ENCODE measurements around the gene MRPL52. TPM values are rescaled to one million over a fixed set of nuclear protein-coding genes. Genes with fewer than 3 reads are reported as not detected.

MRPL52 gene
- total RNA-seq, 1 experiment from 2014 or later, result 180 TPM

DNA sequence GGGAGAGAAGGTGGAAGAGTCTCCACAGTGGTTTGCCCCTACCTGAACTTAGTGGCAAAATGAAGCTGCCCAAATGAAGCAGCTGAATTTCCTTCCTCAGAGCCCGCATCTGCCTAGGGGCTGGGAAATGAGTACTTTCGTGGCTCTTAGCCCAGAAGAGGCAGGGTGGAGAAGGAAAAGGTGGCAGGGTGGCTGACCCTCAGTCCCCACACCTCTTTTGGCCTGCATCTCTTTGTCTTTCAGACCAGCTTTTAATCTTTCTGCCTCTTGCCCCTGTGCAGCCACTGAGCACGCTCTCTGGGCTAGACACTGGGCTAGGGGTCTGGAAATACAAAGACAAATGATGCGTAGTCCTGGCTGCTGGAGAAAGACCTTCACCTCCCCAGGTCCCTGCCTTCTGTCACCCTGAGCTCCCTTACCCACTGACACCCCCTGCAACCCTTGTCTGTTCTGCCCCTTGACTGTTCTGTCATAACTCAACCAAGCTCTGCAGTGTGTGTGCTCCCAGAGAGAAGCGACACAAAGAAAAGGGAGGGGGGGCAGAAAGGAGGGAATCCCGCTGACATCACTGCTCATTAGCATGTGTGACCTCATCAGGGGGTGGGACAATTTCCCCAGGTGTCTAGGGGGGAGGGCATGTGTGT, 53.0 kb downstream of the MRPL52 start:
- CTCF ChIA-PET, result interaction anchor here (0.5 to 0.6 kb wide), 2 partner anchors 9 to 30 kb away, joined by 4 to 6 read pairs; no protein-coding TSS in a partner anchor
- TF ChIP-seq CTCF (conservative IDR thresholded peaks at IDR 0.05; ENCODE audit: low read depth, low read length) (no peak), EZH2 (IDR thresholded peaks at IDR 0.05; ENCODE audit: low read length, unreplicated experiment) (no peak), EZH2phosphoT487 (IDR thresholded peaks at IDR 0.05; ENCODE audit: borderline replicate concordance, low read length) (no peak)
- H3K4me1 ChIP-seq (ENCODE audit: insufficient read depth, low read length), result peaks cover 20% of the 10 kb centered on the region
- no peaks in the 10 kb centered on the region for H3F3A ChIP-seq (ENCODE audit: low read length, unreplicated experiment)
- POLR2A ChIA-PET (ENCODE audit: unreplicated experiment), result interaction anchor here (0.5 kb wide), 1 partner anchor 595 kb away, joined by 4 read pairs; no protein-coding TSS in a partner anchor
- no peaks in the 10 kb centered on the region for H4K20me1 ChIP-seq (ENCODE audit: low read length)
- peaks cover 2% of the 10 kb centered on the region for H3K79me2 ChIP-seq (ENCODE audit: low read length)
- H3K9me3 ChIP-seq (ENCODE audit: low read length), result no peaks in the 10 kb centered on the region
- ATAC-seq, result 0 out of 2 replicates have a peak, but pooled peaks have one; percentile 7
- no peak overlapping the region for H3K9ac ChIP-seq (ENCODE audit: low read length)
- no peak overlapping the region for H3K4me3 ChIP-seq (ENCODE audit: low read length)
- peak; percentile 39 for DNase-seq
- H3K27ac ChIP-seq (ENCODE audit: low read length), result no peak overlapping the region
- intact Hi-C loops (cut with micrococcal nuclease), result no loop called here
- peaks cover 2% of the 10 kb centered on the region; the same call in 1 of the 2 replicates for H3K36me3 ChIP-seq (ENCODE audit: low read depth, low read length)
- H3K9me2 ChIP-seq (replicated peaks; ENCODE audit: low read length), result no peaks in the 10 kb centered on the region
- no TSS peak for BruUV-seq (replicated peaks)
- H3K27me3 ChIP-seq (ENCODE audit: low read length), result no peaks in the 10 kb centered on the region
- no peak overlapping the region for H2AFZ ChIP-seq (ENCODE audit: low read length)
- no peak overlapping the region for H3K4me2 ChIP-seq (ENCODE audit: low read length)

GRCh38 chr14:22883173-22883976, 53.7 kb downstream of the MRPL52 start, which contains the start of gene REM2:
Gene REM2, plus strand, starts transcription at chr14:22883222. Its CDS starts 66 bp downstream, at chr14:22883288.
- ChIA-PET CTCF (interaction anchor here (0.8 kb wide), 1 partner anchor 103 kb away, joined by 5 read pairs; no protein-coding TSS in a partner anchor), POLR2A (ENCODE audit: unreplicated experiment) (no interaction called here)
- Histone ChIP-seq H4K20me1 (ENCODE audit: low read length) (no peaks in the 10 kb centered on the region), H3K4me1 (ENCODE audit: insufficient read depth, low read length) (peaks cover 27% of the 10 kb centered on the region), H3K27me3 (ENCODE audit: low read length) (no peaks in the 10 kb centered on the region), H3K9me2 (replicated peaks; ENCODE audit: low read length) (no peaks in the 10 kb centered on the region), H3K4me2 (ENCODE audit: low read length) (no peak within 1 kb of the TSS), H3K36me3 (ENCODE audit: low read depth, low read length) (no peaks in the 10 kb centered on the region), H2AFZ (ENCODE audit: low read length) (no peak within 1 kb of the TSS), H3K4me3 (ENCODE audit: low read length) (no peak within 1 kb of the TSS), H3K79me2 (ENCODE audit: low read length) (peaks cover 9% of the 10 kb centered on the region), H3F3A (ENCODE audit: low read length, unreplicated experiment) (no peaks in the 10 kb centered on the region), H3K9ac (ENCODE audit: low read length) (no peak within 1 kb of the TSS), H3K9me3 (ENCODE audit: low read length) (no peaks in the 10 kb centered on the region), H3K27ac (ENCODE audit: low read length) (no peak within 1 kb of the TSS)
- ATAC-seq, result no peak
- no TSS peak for BruUV-seq (replicated peaks)
- DNase-seq, result no peak
- no peak for TF ChIP-seq CTCF (conservative IDR thresholded peaks at IDR 0.05; ENCODE audit: low read depth, low read length)
- TF ChIP-seq EZH2phosphoT487 (IDR thresholded peaks at IDR 0.05; ENCODE audit: borderline replicate concordance, low read length), result no peak
- TF ChIP-seq EZH2 (IDR thresholded peaks at IDR 0.05; ENCODE audit: low read length, unreplicated experiment), result no peak
- intact Hi-C loops (cut with micrococcal nuclease), result no loop called here

All from PC-3 (cell line).